ENCODE results near the gene NT5C. TPM values are rescaled to one million over a fixed set of nuclear protein-coding genes. Genes with fewer than 3 reads are reported as not detected.
A peak's percentile ranks its signal among the peaks of the same experiment; 100 is the strongest.
"Not testable (repeated sequence)": the region's sequence is repeated elsewhere in the genome, so short reads cannot be mapped to it uniquely, and the experiment has no call there.

The NT5C gene
- total RNA-seq, 4 donors from 2014 or later: 30.2 to 60.0 (median 44.9) TPM

- DNase-seq: no peak
- Histone ChIP-seq H3K4me3 (no peak overlapping the region), H3K27me3 (no peaks in the 10 kb centered on the region), H3K4me1 (no peaks in the 10 kb centered on the region), H3K27ac (no peak overlapping the region), H3K9me3 (no peaks in the 10 kb centered on the region), H3K36me3 (no peaks in the 10 kb centered on the region)
- intact Hi-C loops (cut with DNase I; ENCODE audit: low total_unique reads): no loop called here
- TF ChIP-seq POLR2A (IDR thresholded peaks at IDR 0.05): no peak
- TF ChIP-seq, protein P1, sequence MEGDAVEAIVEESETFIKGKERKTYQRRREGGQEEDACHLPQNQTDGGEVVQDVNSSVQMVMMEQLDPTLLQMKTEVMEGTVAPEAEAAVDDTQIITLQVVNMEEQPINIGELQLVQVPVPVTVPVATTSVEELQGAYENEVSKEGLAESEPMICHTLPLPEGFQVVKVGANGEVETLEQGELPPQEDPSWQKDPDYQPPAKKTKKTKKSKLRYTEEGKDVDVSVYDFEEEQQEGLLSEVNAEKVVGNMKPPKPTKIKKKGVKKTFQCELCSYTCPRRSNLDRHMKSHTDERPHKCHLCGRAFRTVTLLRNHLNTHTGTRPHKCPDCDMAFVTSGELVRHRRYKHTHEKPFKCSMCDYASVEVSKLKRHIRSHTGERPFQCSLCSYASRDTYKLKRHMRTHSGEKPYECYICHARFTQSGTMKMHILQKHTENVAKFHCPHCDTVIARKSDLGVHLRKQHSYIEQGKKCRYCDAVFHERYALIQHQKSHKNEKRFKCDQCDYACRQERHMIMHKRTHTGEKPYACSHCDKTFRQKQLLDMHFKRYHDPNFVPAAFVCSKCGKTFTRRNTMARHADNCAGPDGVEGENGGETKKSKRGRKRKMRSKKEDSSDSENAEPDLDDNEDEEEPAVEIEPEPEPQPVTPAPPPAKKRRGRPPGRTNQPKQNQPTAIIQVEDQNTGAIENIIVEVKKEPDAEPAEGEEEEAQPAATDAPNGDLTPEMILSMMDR (IDR thresholded peaks at IDR 0.05): no peak
Observed at GRCh38 chr17:75159196-75160031, 27.9 kb upstream of the NT5C start.

DNA sequence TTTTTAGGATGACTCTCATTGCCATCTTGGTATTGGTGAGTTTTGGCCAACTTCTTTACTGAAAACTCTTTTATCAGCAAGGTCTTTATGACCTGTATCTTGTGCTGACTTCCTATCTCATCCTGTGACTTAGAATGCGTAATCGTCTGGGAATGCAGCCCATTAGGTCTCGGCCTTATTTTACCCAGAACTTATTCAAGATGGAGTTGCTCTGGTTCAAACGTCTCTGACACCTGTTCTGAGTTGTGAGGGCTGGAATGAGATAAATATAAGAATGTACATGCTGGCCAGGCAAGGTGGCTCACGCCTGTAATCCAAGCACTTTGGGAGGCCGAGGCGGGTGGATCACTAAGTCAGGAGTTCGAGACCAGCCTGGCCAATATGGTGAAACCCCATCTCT is 26.9 kb upstream of the NT5C start:
- intact Hi-C loops (cut with DNase I; ENCODE audit: low total_unique reads); H3K9me3 ChIP-seq; H3K27me3 ChIP-seq; DNase-seq; H3K4me3 ChIP-seq; H3K36me3 ChIP-seq; H3K4me1 ChIP-seq; H3K27ac ChIP-seq: not testable (repeated sequence)

GRCh38 chr17:75155191-75155601 is 23.7 kb upstream of the NT5C start:
- H3K4me3 ChIP-seq: no peak overlapping the region
- H3K9me3 ChIP-seq: no peaks in the 10 kb centered on the region
- no peak for DNase-seq
- intact Hi-C loops (cut with DNase I; ENCODE audit: low total_unique reads): no loop called here
- no peak for TF ChIP-seq POLR2A (IDR thresholded peaks at IDR 0.05)
- TF ChIP-seq, protein P1 (IDR thresholded peaks at IDR 0.05): no peak
- no peaks in the 10 kb centered on the region for H3K36me3 ChIP-seq
- H3K27ac ChIP-seq: no peak overlapping the region
- no peaks in the 10 kb centered on the region for H3K4me1 ChIP-seq
- no peaks in the 10 kb centered on the region for H3K27me3 ChIP-seq

GRCh38 chr17:75154195-75155106 is 22.9 kb upstream of the NT5C start, which contains the start of gene JPT1:
Gene JPT1 (minus strand): TSS chr17:75154512. CDS start chr17:75154397, 115 bp downstream.
- peak; percentile 93 to 97 for TF ChIP-seq POLR2A (IDR thresholded peaks at IDR 0.05)
- TF ChIP-seq, protein P1 (IDR thresholded peaks at IDR 0.05): peak in 3 of 4 experiments; percentile 2 to 17 (median 11)
- intact Hi-C loops (cut with DNase I; ENCODE audit: low total_unique reads): no loop called here
- no peaks in the 10 kb centered on the region for H3K27me3 ChIP-seq
- H3K4me1 ChIP-seq: no peaks in the 10 kb centered on the region
- peak within 1 kb of the TSS; percentile 56 to 62 for H3K27ac ChIP-seq
- no peaks in the 10 kb centered on the region for H3K9me3 ChIP-seq
- H3K36me3 ChIP-seq: no peaks in the 10 kb centered on the region
- peak within 1 kb of the TSS; percentile 47 to 89 for H3K4me3 ChIP-seq
- peak; percentile 97 to 99 for DNase-seq

DNA sequence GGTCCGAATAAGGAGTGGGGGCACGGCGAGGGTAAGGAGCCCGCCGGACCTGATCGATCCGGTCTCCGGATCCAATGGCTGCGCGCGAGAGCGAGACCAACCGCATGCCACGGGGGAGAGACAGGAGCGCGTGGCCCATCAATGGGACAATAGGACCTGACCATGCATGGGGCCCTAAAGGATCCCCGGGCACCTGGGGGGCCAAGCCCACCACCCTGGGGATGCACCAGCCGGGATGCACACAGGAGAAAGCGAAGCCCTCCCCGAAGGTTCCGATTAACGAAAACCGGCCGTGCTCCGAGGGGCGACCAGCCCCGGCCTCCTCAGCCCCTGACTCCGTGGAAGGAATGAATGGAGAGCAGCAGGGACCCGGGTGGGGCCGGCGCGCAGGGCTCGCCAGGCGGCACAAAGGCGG is 22.2 kb upstream of the NT5C start:
- H3K4me3 ChIP-seq: peak overlapping the region; percentile 47 to 89
- H3K27ac ChIP-seq: peak overlapping the region; percentile 56 to 62
- intact Hi-C loops (cut with DNase I; ENCODE audit: low total_unique reads): no loop called here
- DNase-seq: peak in 1 of 2 donors; percentile 23
- H3K9me3 ChIP-seq: no peaks in the 10 kb centered on the region
- H3K36me3 ChIP-seq: no peaks in the 10 kb centered on the region
- TF ChIP-seq, protein P1 (IDR thresholded peaks at IDR 0.05): no peak
- TF ChIP-seq POLR2A (IDR thresholded peaks at IDR 0.05): no peak
- H3K27me3 ChIP-seq: no peaks in the 10 kb centered on the region
- H3K4me1 ChIP-seq: no peaks in the 10 kb centered on the region

Measured in uterus (tissue), 4 donors.